HG02840 (cell line): ENCODE measurements around the gene SMARCA5.

Source experiments
- ATAC-seq: cut with Tn5 transposase; IDR thresholded peaks from one replicate; pipeline ENCODE4 v1.9.1; 2021; ENCODE audit warnings: mild to moderate bottlenecking, moderate library complexity, moderate number of reproducible peaks; ENCODE audit not compliant: unreplicated experiment, low FRiP score

The SMARCA5 gene

GRCh38 chr4:143531380-143531779, 17.9 kb downstream of the SMARCA5 start:
- no peak for ATAC-seq

- no peak for ATAC-seq
Observed at GRCh38 chr4:143531788-143532491, 18.4 kb downstream of the SMARCA5 start.

- ATAC-seq = no peak
Observed at GRCh38 chr4:143538979-143539669, 25.6 kb downstream of the SMARCA5 start.

GRCh38 chr4:143539670-143540023, 26.1 kb downstream of the SMARCA5 start:
- no peak for ATAC-seq

GRCh38 chr4:143549928-143550327, 36.4 kb downstream of the SMARCA5 start:
- no peak for ATAC-seq

- ATAC-seq = peak; percentile 54
Observed at GRCh38 chr4:143554728-143555597, 41.5 kb downstream of the SMARCA5 start.

GRCh38 chr4:143555676-143556075, 42.2 kb downstream of the SMARCA5 start:
- no peak for ATAC-seq

GRCh38 chr4:143558286-143558685, 44.8 kb downstream of the SMARCA5 start:
- no peak for ATAC-seq

GRCh38 chr4:143558823-143559756, 45.6 kb downstream of the SMARCA5 start:
- ATAC-seq = peak; percentile 77

GRCh38 chr4:143559757-143560147, 46.2 kb downstream of the SMARCA5 start:
- no peak for ATAC-seq

- ATAC-seq = no peak
Observed at GRCh38 chr4:143564472-143564871, 51.0 kb downstream of the SMARCA5 start.

GRCh38 chr4:143575331-143575730, 61.8 kb downstream of the SMARCA5 start:
- ATAC-seq = no peak

- ATAC-seq = no peak
Observed at GRCh38 chr4:143581331-143581946, 67.9 kb downstream of the SMARCA5 start.

GRCh38 chr4:143585548-143585947, 72.0 kb downstream of the SMARCA5 start:
- ATAC-seq = no peak

- no peak for ATAC-seq
Observed at GRCh38 chr4:143586080-143586479, 72.6 kb downstream of the SMARCA5 start.

GRCh38 chr4:143587703-143588102, 74.2 kb downstream of the SMARCA5 start:
- ATAC-seq = no peak

GRCh38 chr4:143597276-143597675, 83.8 kb downstream of the SMARCA5 start:
- no peak for ATAC-seq

GRCh38 chr4:143598816-143599215, 85.3 kb downstream of the SMARCA5 start:
- ATAC-seq = no peak

- no peak for ATAC-seq
Observed at GRCh38 chr4:143599827-143600226, 86.3 kb downstream of the SMARCA5 start.

- ATAC-seq = no peak
Observed at GRCh38 chr4:143606480-143606879, 93.0 kb downstream of the SMARCA5 start.
